ENCODE data around the gene XXYLT1. TPM values are rescaled to one million over a fixed set of nuclear protein-coding genes. Genes with fewer than 3 reads are reported as not detected.

XXYLT1 gene
- polyA plus RNA-seq, 1 donor (not counting 4 experiments of a cell fraction or from before 2014, with no cell fraction given) = 11.1 TPM

DNA sequence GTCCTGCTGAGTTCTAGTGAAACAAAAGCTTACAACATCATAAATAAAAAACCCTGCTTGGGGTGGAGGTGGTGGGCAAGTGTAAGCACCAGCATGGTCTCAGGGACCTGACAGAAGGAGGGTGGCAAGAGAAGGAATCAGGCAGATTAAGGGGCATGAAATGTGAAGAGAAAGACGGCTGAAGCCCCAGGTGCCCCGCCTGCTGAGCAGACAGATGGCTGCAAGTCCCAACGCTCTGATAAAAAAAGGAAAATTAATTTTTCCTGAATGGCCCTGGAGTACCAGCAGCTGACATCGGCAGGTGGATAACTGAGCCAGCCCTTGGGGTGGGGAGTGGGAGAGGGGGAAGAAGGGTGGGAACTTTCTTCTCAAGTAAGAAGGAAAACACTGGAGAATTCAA is 137.9 kb downstream of the XXYLT1 start:
- Histone ChIP-seq H3K4me1 (ENCODE audit: control insufficient read depth, extremely low read depth, insufficient read depth, low read length) (peaks cover 48% of the 10 kb centered on the region), H3K9me3 (ENCODE audit: control insufficient read depth, low read depth, low read length) (no peaks in the 10 kb centered on the region), H2AFZ (ENCODE audit: control insufficient read depth, low read length) (no peak overlapping the region), H3K9ac (ENCODE audit: control insufficient read depth, extremely low read depth, insufficient read depth, low read length) (peak overlapping the region; percentile 20), H3K36me3 (ENCODE audit: control insufficient read depth in 2 of 2, extremely low read depth in 1 of 2, insufficient read depth in 2 of 2, low read length in 2 of 2) (peaks cover 0 to 4% of the 10 kb centered on the region in 2 experiments), H3K4me2 (ENCODE audit: control insufficient read depth, extremely low read depth, insufficient read depth, low read depth, low read length) (peak overlapping the region; percentile 45), H3K9me1 (ENCODE audit: control insufficient read depth, extremely low read depth, insufficient read depth, low read length) (no peaks in the 10 kb centered on the region), H3K4me3 (ENCODE audit: control insufficient read depth in 2 of 3, extremely low read depth in 1 of 3, insufficient read depth in 2 of 3, low read depth in 1 of 3, low read length in 3 of 3) (no peak overlapping the region), H3K27me3 (ENCODE audit: control insufficient read depth, extremely low read depth, insufficient read depth, low read length) (no peaks in the 10 kb centered on the region), H4K20me1 (ENCODE audit: control insufficient read depth, extremely low read depth, insufficient read depth, low read length) (no peaks in the 10 kb centered on the region), H3K27ac (ENCODE audit: control insufficient read depth, insufficient read depth, low read length) (peak overlapping the region; percentile 22), H3K79me2 (ENCODE audit: control insufficient read depth, insufficient read depth, low read length) (no peaks in the 10 kb centered on the region)
- dilution Hi-C loops (cut with MboI; ENCODE audit: extremely low pct_ligation_motif_present, low sequenced_read_pairs) = no loop called here
- DNase-seq (ENCODE audit: low read depth, low spot score) = no peak
- FAIRE-seq = no peak
- TF ChIP-seq EZH2 (IDR thresholded peaks at IDR 0.05; ENCODE audit: low read length) = no peak
- TF ChIP-seq, protein P1, sequence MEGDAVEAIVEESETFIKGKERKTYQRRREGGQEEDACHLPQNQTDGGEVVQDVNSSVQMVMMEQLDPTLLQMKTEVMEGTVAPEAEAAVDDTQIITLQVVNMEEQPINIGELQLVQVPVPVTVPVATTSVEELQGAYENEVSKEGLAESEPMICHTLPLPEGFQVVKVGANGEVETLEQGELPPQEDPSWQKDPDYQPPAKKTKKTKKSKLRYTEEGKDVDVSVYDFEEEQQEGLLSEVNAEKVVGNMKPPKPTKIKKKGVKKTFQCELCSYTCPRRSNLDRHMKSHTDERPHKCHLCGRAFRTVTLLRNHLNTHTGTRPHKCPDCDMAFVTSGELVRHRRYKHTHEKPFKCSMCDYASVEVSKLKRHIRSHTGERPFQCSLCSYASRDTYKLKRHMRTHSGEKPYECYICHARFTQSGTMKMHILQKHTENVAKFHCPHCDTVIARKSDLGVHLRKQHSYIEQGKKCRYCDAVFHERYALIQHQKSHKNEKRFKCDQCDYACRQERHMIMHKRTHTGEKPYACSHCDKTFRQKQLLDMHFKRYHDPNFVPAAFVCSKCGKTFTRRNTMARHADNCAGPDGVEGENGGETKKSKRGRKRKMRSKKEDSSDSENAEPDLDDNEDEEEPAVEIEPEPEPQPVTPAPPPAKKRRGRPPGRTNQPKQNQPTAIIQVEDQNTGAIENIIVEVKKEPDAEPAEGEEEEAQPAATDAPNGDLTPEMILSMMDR (optimal IDR thresholded peaks at IDR 0.05 in 1 of 3, IDR thresholded peaks at IDR 0.05 in 1 of 3, conservative IDR thresholded peaks at IDR 0.05 in 1 of 3; ENCODE audit: extremely low read depth in 1 of 3, insufficient read depth in 2 of 3, low read length in 3 of 3) = no peak

DNA sequence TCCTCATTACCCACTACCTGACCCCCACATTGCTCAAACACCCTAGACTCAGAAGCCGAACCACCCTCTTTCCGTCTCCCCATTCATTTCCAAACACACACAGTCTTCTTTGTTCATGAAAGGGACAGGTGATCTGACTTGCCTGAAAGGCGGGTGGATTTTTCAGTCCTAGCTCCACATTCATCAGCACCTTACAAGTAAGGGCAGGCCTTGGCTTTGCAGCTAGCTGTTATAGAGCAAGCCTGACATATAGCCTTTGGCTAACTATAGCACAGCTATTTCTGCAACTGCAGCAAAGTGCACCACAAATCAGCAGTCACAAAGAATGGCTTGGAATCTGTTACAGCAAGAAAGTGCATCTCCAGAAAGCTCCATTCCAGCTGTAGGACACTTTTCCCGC is 139.8 kb downstream of the XXYLT1 start:
- H3K79me2 ChIP-seq (ENCODE audit: control insufficient read depth, insufficient read depth, low read length) = no peaks in the 10 kb centered on the region

More for the DNA sequence above, 139.8 kb downstream of the XXYLT1 start:
- no peaks in the 10 kb centered on the region for H3K9me1 ChIP-seq (ENCODE audit: control insufficient read depth, extremely low read depth, insufficient read depth, low read length)
- no peaks in the 10 kb centered on the region for H4K20me1 ChIP-seq (ENCODE audit: control insufficient read depth, extremely low read depth, insufficient read depth, low read length)
- H2AFZ ChIP-seq (ENCODE audit: control insufficient read depth, low read length) = no peak overlapping the region
- peak; percentile 75 for DNase-seq (ENCODE audit: low read depth, low spot score)
- peak overlapping the region; percentile 62 for H3K27ac ChIP-seq (ENCODE audit: control insufficient read depth, insufficient read depth, low read length)
- H3K9me3 ChIP-seq (ENCODE audit: control insufficient read depth, low read depth, low read length) = no peaks in the 10 kb centered on the region
- H3K27me3 ChIP-seq (ENCODE audit: control insufficient read depth, extremely low read depth, insufficient read depth, low read length) = no peaks in the 10 kb centered on the region
- dilution Hi-C loops (cut with MboI; ENCODE audit: extremely low pct_ligation_motif_present, low sequenced_read_pairs) = no loop called here
- no peak overlapping the region for H3K9ac ChIP-seq (ENCODE audit: control insufficient read depth, extremely low read depth, insufficient read depth, low read length)
- no peak for TF ChIP-seq EZH2 (IDR thresholded peaks at IDR 0.05; ENCODE audit: low read length)
- TF ChIP-seq, protein P1 (optimal IDR thresholded peaks at IDR 0.05 in 1 of 3, IDR thresholded peaks at IDR 0.05 in 1 of 3, conservative IDR thresholded peaks at IDR 0.05 in 1 of 3; ENCODE audit: extremely low read depth in 1 of 3, insufficient read depth in 2 of 3, low read length in 3 of 3) = no peak
- peak overlapping the region; percentile 49 for H3K4me2 ChIP-seq (ENCODE audit: control insufficient read depth, extremely low read depth, insufficient read depth, low read depth, low read length)
- peaks cover 45% of the 10 kb centered on the region for H3K4me1 ChIP-seq (ENCODE audit: control insufficient read depth, extremely low read depth, insufficient read depth, low read length)
- H3K4me3 ChIP-seq (ENCODE audit: control insufficient read depth in 2 of 3, extremely low read depth in 1 of 3, insufficient read depth in 2 of 3, low read depth in 1 of 3, low read length in 3 of 3) = no peak overlapping the region
- H3K36me3 ChIP-seq (ENCODE audit: control insufficient read depth in 2 of 2, extremely low read depth in 1 of 2, insufficient read depth in 2 of 2, low read length in 2 of 2) = peaks cover 0 to 4% of the 10 kb centered on the region in 2 experiments
- peak; percentile 96 for FAIRE-seq
